ENCODE data around the gene YPEL2.
"Not testable (repeated sequence)": the region's sequence is repeated elsewhere in the genome, so short reads cannot be mapped to it uniquely, and the experiment has no call there.

The YPEL2 gene

DNA sequence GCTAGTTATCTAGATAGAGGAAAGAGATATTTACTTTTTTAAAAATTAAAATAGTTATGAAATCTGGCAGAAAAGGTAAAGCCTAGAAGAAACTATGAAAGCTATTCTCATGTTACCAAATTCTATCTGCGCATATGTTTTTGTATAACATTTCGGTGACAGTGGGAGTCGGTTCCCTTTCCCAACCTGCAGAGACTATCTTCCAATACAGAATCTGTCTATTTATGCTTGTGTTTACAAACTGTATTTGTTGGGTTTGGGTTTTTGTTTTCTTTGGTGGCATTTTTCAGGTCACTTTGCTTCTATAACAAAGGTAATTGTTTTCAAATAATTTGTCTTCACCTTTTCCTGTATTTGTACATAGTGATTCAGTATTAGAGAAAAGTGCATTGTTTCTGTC lies 69.8 kb downstream of the YPEL2 start:
- in situ Hi-C loops (cut with MboI; ENCODE audit: low sequenced_read_pairs) = no loop called here

DNA sequence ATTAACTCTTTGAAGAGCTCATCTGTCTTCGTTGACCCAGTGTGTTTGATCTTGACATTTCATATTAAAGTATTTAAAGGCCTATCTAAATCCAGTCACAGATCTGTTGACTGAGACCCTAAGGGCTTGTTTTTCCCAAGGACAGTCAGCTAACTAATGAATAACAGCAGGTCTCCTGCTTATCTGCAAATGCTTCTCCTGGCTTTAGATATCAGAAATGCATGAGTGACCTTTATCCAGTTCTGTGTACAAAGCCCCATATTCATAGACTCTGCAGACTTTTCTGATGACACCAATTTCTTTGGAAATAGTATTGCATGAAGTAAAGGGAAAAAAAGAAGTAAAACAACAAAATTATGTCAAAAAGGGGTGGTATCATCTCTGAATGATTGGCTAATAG lies 70.3 kb downstream of the YPEL2 start:
- in situ Hi-C loops (cut with MboI; ENCODE audit: low sequenced_read_pairs) = no loop called here

DNA sequence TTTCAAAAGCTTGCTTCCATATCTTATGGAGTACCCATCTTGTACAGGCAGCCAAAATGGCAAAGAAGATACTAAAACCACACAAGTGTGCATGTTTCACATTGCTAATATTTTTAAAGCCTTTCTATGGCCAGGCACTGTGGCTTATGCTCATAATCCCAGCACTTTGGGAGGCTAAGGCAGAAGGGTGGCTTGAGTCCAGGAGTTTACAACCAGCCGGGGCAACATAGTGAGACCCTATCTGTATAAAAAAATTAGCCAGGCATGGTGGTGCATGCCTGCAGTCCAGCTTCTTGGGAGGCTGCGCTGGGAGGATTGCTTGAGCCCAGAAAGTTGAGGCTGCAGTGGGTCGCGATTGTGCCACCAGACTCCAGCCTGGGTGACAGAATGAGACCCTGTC lies 71.3 kb downstream of the YPEL2 start:
- in situ Hi-C loops (cut with MboI; ENCODE audit: low sequenced_read_pairs) = no loop called here

DNA sequence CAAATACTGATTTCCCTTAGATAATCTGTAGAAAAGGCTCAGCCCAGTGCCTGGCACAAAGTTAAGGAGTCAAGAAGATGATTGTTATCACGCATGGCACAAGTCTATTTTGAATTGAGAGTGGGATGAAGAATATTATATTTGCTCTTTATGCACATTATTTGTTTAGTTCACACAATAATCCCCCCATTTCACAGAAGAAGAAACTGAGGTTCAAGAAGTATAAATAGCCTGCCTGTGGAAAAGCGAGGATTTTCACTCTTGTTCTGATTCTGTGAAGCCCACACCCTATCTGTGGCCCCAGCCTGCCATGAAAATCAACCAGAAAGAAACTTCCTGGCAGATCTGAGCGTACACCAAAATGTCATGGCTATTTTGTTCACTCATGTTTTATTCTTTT lies 73.0 kb downstream of the YPEL2 start:
- in situ Hi-C loops (cut with MboI; ENCODE audit: low sequenced_read_pairs) = no loop called here

DNA sequence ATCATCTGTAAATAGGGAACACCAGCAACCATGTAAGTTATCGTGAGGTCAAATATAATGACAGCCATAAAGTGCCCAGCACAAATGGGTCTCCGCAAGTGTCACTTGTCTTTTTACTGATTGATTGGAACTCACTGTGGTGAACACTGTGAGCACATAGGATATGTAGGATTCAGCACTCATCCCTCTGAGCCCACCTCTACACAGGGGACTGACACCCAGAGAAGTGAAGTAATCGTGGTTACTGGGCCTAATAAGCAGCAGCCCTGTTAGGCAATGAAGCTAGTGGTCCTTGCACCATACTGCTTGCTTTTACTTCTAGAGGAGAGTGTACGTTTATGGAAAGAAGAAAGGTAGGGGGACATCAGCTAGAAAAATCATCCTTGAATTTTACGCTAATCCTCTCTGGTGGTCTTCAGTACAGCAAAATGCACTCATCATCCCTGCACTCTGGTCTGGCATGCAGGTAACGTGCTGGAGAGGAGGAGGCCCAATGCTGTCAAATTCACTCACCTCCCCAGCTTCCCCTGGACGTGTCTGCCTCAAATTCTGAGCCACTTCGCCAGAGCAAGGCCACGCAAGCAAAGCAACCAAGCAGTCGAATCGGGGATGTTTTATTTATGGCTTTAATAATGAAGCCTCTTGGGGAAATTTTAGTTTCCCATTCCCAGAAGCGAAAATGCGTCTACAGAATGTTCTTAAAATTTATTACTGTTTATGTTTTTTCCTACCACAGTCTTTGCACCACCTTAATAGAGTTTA lies 74.7 kb downstream of the YPEL2 start:
- in situ Hi-C loops (cut with MboI; ENCODE audit: low sequenced_read_pairs) = no loop called here

DNA sequence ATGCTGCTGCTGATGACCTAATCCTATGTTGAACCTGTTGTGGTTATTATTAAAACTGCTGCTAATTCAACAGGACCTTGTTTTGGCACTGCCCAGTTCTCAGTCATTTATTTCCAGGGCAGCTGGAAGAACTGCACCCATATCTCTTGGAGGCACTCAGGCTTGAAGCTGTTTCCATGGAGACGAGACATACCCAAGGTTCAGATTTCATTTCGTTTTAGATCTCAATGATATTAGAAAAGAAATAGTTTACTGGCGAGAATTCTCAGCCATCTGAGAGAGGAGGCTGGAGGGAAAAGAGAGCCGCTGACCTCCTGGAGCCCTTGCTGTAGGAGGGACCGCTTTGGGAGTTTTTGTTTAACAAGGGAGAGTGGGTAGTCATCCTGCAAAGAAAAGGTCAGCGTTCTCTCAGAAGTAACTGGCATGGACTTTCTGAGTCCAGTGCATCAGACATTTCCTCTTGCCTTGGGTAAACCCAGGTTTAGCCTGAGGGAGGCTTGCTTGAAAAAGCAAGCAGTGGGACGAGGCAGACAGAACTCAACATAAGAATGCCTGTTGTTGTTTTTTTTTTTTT lies 75.4 kb downstream of the YPEL2 start:
- in situ Hi-C loops (cut with MboI; ENCODE audit: low sequenced_read_pairs) = no loop called here

DNA sequence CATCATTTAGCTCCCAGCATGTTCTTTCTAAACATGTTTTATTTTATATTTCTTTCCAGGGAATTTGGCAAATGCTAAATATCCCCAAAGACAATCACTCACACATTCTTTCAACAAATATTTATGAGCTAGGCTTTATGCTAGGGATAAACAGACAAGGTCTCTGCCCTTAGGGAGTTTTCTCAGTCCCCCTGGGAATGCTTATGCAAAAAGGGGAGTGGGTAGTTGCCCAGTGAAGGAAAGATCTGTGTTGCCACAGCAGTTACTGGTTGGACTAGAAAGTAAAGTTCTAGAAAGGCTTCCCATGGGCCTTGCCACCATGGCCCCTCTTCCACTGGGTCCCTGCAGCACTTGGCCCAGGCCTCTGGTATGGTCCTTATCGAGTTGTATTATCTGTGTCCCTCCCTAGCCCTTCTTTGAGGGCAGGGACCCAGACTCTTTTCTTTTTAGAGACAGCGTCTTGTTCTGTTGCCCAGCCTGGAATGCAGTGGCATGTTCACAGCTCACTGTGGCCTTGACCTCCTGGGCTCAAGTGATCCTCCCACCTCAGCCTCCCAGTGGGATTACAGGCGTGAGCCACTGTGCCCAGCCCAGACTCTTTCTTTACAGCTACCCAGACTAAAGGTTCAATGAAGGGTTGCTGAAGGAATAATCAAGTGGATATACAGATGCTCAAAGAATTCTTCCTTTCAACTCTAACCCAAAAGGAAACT lies 78.0 kb downstream of the YPEL2 start:
- in situ Hi-C loops (cut with MboI; ENCODE audit: low sequenced_read_pairs) = no loop called here

DNA sequence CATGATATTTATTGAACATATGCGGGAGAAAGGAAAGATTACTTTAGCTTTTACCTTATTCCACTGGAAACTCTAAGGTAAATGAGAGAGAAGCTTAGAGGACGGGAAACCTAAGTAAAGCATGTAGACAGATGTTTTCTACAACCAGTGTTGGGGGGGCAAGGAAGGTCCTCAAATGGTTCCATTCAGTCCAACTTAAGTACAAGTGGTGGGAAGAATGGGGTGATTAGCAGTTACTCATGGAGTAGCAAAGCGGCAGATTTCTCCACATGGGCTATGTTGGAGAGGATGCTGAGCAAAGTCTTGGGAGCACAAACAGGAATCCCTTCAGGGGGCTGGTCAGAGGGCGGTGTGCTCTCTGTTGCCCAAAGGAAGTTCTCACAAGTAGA lies 78.6 kb downstream of the YPEL2 start:
- in situ Hi-C loops (cut with MboI; ENCODE audit: low sequenced_read_pairs) = no loop called here

DNA sequence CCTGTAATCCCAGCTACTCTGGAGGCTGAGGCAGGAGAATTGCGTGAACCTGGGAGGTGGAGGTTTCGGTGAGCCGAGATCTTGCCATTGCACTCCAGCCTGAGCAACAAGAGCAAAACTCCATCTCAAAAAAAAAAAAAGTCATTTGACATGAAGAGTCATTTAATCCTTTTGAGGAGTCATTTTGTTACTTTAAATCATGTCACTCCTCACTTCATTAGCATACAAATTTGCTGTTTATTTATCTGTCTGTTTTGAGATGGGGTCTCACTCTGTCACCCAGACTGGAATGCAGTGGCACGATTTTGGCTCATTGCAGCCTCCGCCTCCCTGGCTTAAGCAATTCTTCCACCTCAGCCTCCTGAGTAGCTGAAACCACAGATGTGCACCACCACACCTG lies 81.0 kb downstream of the YPEL2 start:
- in situ Hi-C loops (cut with MboI; ENCODE audit: low sequenced_read_pairs) = not testable (repeated sequence)

DNA sequence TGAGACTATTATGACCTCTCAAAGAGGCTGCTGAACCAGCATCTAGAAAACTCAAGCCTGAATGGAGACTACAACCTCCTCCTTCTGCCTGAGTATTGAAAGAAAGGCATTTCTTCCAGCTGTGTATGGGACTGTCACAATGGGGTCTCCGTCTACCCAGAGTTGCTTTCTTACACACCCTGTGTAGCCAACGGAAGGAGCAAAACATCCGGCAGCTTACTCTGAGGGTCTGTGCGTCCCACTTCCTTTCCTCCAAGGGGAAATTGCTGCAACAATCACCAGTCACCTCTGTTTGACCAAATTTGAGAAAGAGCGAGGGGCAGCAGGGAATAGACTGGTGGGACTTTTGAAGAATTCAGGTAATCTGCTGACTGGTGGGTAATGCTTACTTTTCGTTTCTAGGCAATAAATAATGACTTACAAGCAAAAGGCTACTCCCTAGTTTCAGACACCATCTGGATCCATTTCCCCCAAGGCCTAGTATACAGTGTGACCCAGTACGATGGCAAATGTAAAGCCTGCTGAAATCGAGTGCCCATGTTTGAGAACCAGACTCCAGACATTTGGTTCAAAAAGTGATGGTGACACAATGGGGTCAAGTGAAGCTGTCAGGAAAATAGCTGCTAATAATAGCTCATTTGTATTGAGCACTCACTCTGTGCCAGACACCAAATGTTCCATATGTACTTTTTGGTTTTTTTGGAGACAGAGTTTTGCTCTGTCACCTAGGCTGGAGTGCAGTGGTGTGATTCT lies 81.7 kb downstream of the YPEL2 start:
- in situ Hi-C loops (cut with MboI; ENCODE audit: low sequenced_read_pairs) = no loop called here

DNA sequence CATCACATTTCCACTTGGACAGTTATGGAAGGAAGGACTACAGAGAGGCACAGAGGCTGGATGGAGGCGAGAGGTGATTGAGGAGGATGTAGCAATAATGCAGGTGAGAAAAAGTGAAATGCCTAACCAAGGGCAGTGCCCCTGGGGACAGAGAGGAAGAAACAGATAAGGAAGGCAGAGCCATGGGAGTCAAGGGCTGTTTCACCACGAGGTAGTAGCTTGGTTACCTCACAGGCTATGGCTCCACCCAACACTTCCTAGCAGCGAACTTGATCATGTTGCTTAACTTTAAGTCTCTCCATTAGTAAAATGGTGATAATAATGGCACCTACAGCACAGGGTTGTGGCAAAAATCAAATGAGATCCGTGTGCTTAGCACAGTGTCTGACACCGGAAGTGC lies 83.9 kb downstream of the YPEL2 start:
- in situ Hi-C loops (cut with MboI; ENCODE audit: low sequenced_read_pairs) = no loop called here

DNA sequence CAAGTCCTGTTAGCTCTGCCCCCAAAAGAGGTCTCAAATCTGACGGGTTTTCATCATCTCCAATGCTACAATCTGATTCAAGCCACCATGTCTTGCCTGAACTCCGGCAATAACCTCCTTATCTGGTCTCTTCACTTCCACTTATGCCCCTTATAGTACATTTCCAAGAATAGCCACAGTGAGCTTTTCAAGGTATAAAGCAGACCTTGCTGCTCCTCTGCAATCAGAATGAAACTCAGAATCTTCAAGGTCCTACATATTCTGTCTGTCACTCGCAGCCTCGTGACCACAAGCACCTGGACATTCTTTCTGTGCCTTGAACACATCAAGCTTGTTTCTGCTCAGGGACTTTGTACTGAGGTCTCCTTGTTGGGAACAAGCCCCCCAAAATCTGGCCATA lies 84.7 kb downstream of the YPEL2 start:
- in situ Hi-C loops (cut with MboI; ENCODE audit: low sequenced_read_pairs) = no loop called here

DNA sequence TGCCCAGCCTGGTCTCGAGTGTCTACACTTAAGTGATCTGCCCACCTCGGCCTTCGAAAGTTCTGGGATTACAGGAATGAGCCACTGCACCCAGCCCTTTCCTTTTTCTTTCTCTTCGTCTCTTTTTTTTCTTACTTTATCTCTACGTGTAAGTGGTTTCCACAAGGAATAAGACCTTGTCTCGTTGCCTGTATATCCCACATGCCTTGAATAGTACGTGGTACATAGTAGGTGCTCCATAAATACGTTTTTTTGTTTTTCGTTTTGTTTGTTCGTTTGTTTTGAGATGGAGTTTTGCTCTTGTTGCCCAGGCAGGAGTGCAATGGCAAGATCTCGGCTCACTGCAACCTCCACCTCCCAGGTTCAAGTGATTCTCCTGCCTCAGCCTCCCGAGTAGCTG lies 86.0 kb downstream of the YPEL2 start:
- in situ Hi-C loops (cut with MboI; ENCODE audit: low sequenced_read_pairs) = no loop called here

DNA sequence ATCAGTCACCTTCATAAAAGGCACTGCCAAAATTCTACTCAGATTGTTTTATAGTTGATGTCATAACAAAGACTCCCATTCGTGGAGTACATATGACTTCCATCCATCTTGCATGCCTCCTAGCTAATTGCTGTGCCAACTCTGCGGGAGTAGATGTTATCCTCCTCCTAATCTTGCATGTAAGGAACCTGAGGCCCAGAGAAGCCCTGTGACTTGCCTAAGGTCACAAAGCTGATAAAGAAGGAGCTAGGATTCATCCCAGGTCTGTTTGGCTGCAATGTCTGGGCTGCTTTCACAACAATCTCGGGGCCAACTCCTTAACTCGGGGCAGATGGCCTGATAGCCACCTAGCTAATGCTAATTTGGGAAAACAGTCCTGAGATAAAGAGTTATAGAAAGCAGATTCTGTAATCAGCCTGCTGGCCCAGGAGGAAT lies 87.3 kb downstream of the YPEL2 start:
- in situ Hi-C loops (cut with MboI; ENCODE audit: low sequenced_read_pairs) = no loop called here

DNA sequence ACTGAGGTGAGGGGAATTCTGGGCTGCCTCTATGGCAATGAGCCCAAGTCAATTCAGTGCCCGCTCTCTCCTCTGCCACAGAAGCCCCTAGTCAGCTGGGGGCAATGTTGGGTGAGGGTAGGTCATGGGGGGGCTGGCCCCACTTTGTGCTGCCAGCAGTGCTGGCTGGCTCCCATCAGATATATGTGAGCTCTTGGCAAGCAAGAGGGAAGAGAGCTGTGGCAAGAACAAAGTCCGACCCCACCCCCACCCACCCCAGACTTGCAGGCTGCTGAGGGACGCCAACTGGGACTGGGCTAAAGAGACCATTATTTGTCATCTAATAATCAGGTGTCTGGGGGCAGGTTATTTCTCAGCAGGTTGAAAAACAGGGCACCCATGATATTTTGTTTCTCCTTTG lies 89.4 kb downstream of the YPEL2 start:
- in situ Hi-C loops (cut with MboI; ENCODE audit: low sequenced_read_pairs) = no loop called here

DNA sequence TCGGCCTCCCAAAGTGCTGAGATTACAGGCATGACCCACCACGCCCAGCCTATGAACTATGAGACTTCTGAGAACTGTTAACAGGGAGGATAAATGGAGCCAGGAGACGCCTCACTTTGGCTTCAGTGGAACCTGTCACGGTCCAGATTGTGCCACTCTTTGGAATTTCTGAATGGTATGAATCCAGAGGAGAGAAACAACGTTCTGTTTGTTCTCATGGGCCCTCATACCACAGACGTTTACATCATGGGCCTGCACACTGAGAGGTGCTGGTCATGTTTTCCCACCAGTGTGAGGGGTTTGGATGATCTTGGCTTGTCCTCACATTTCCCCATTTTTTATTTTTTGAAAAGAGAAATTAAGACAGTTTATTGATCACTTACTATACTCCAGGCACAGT lies 90.3 kb downstream of the YPEL2 start:
- in situ Hi-C loops (cut with MboI; ENCODE audit: low sequenced_read_pairs) = no loop called here

DNA sequence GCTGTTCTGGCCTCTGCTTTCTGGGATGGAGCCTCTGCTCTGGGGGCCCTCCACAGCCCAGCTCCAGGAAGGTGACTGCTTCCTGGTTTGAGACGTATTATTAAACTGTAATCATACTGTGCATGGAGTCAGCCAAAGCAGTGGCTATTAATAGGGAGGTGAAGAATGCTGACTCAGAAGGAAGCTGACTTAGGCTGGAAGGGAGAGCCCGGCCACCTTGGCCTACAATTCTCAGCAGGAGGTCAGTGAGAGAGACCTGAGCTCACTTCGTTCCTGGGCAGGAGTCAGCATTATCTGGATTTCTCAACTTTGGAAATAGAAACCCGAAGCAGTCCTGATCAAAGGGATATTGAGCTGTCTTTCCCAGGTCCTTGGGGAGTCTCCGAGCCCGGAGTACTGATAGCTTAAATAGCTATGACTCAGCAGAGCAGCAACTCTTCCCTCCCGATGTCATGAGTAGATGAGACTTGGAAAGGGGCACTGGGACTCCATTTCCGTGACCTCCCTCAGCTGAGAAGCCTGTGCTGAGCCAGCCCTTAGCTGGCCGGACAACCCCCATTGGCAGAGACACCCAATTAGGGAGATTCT lies 91.8 kb downstream of the YPEL2 start:
- in situ Hi-C loops (cut with MboI; ENCODE audit: low sequenced_read_pairs) = no loop called here

DNA sequence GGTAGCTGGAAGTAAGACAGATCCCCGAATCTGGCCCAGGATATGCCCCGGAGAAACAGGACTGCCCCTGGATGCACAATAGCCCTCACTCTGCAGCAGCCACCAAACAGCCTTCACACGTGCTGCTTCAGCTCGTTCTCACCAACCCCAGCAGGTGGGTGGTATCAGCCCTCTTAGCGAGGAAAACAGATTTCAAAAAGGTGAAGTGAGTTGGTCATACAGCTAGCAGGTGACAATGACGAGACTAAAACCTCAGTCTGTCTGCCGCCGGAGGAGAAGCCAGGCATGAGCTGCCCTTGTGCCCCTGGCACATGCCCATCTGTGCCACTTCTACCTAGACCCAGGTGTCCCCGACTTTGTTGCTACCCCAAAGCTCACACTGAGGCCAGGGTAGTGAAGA lies 92.4 kb downstream of the YPEL2 start:
- in situ Hi-C loops (cut with MboI; ENCODE audit: low sequenced_read_pairs) = no loop called here

DNA sequence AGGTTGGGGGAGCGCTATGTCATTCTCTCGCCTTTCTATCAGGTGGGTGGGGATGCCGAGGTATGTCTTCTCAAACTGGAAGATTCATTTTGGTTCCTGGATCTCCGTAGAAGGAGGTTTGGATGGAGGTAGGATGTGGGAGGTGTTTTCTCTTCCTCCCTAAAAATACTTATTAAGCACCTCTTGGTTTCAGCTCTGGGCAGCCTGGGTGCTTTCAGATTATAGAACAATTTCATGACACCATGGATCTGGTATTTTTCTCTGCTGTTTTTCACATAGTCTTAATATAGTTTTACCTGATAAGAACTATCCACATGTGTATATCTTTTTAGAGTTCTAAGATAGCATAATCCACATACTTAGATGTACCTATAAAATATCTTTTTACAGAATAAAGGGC lies 92.9 kb downstream of the YPEL2 start:
- in situ Hi-C loops (cut with MboI; ENCODE audit: low sequenced_read_pairs) = no loop called here

DNA sequence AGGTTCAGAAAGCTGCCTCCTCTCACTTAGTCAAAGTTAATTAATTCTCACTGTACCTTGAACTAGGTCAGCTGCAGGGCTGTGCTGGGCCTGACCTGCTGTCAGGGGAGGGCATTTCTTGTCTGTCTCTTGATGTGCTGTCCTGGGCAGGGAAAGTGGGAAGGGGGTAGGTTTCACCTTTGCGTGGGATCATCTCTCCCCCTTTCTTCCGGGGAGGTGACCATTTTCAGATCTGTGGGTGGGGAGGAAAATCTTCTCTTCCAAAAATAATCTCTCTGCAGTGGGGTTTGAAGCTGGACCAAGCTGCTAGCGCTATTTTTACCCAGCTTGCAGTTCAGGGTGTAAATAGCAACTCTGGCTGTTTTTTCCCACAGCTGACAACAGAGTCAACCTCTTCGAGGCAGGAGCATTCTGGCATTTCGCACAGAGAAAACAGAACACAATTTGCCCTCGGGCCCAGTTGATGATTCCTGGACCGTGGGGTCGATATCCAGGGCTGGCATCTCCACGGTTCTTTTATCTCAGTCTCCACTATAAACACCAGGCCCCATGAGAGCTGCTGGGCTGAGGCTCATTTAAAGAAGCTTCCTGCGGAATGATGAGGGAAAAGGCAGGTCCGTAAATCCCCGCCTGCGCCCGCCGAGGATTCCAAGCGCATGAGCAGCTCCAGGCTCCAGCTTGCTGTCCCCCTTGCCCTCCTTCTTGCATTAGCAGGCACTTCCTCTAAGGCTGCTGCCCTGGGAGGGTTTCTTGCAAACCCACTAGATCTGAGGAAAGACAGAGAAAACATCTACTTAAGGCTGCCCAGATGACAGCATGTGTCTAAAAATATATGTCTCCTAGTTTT lies 93.9 kb downstream of the YPEL2 start:
- in situ Hi-C loops (cut with MboI; ENCODE audit: low sequenced_read_pairs) = no loop called here

Data from HL-60/S4 treated with phorbol 12-myristate 13-acetate at 8.2 ng/mL for 4 days and 3 days (cell line).